GM12864 (cell line): Measurements from ENCODE around the gene ZBTB17.

Experiments used
- DNase-seq: peaks from one replicate; pipeline ENCODE4 v3.0.0-alpha.2; 2011; ENCODE audit warnings: low read depth
- H3K4me3 ChIP-seq: 2 replicates; pipeline ENCODE4 v1.5.1; 2011; ENCODE audit warnings: mild to moderate bottlenecking, low read depth, low read length, control low read depth
- TF ChIP-seq, protein P1 (sequence below): IDR thresholded peaks from 2 replicates; pipeline ENCODE4 v1.5.1; 2011; ENCODE audit warnings: low read depth, mild to moderate bottlenecking, moderate library complexity, low read length, control low read depth, inconsistent platforms; ENCODE audit errors: missing control alignments

The ZBTB17 gene

GRCh38 chr1:15938628-15939161 lies 37.2 kb downstream of the ZBTB17 start:
- no peak overlapping the region for H3K4me3 ChIP-seq
- TF ChIP-seq, protein P1, sequence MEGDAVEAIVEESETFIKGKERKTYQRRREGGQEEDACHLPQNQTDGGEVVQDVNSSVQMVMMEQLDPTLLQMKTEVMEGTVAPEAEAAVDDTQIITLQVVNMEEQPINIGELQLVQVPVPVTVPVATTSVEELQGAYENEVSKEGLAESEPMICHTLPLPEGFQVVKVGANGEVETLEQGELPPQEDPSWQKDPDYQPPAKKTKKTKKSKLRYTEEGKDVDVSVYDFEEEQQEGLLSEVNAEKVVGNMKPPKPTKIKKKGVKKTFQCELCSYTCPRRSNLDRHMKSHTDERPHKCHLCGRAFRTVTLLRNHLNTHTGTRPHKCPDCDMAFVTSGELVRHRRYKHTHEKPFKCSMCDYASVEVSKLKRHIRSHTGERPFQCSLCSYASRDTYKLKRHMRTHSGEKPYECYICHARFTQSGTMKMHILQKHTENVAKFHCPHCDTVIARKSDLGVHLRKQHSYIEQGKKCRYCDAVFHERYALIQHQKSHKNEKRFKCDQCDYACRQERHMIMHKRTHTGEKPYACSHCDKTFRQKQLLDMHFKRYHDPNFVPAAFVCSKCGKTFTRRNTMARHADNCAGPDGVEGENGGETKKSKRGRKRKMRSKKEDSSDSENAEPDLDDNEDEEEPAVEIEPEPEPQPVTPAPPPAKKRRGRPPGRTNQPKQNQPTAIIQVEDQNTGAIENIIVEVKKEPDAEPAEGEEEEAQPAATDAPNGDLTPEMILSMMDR = no peak
- no peak for DNase-seq

DNA sequence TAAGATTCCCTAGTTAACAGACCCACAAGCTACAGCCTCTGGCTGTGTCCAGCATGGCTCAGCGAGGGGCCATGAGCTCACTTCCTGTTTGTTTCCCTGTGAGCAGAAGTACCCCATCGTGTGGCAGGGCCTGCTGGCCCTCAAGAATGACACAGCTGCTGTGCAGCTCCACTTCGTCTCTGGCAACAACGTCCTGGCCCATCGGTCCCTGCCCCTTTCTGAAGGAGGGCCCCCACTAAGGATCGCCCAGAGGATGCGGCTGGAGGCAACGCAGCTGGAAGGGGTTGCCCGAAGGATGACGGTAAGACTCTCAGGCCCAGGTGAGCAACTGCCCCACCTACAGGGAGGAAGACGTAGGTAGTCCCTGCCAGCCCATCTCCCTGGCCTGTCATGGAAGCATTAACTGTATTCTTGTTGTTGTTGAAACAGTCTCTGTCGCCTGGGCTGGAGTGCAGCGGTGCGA lies 38.2 kb downstream of the ZBTB17 start:
- TF ChIP-seq, protein P1 = peak; percentile 24
- no peak for DNase-seq
- no peak overlapping the region for H3K4me3 ChIP-seq

DNA sequence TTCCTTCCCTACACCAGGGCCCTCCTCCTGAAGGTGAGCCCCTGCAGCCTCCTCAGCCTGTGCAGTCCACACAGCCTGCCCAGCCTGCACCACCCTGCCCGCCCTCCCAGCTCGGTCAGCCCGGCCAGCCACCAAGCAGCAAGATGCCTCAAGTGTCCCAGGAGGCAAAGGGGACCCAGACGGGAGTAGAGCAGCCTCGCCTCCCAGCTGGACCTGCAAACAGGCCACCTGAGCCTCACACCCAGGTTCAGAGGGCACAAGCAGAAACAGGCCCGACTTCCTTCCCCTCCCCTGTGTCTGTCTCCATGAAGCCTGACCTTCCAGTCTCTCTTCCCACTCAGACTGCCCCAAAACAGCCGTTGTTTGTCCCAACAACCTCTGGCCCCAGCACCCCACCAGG lies 38.8 kb downstream of the ZBTB17 start:
- TF ChIP-seq, protein P1 = no peak
- H3K4me3 ChIP-seq = no peak overlapping the region
- DNase-seq = no peak

- no peak overlapping the region for H3K4me3 ChIP-seq
- TF ChIP-seq, protein P1 = no peak
- no peak for DNase-seq
Observed at GRCh38 chr1:15936025-15936424, 39.9 kb downstream of the ZBTB17 start.

DNA sequence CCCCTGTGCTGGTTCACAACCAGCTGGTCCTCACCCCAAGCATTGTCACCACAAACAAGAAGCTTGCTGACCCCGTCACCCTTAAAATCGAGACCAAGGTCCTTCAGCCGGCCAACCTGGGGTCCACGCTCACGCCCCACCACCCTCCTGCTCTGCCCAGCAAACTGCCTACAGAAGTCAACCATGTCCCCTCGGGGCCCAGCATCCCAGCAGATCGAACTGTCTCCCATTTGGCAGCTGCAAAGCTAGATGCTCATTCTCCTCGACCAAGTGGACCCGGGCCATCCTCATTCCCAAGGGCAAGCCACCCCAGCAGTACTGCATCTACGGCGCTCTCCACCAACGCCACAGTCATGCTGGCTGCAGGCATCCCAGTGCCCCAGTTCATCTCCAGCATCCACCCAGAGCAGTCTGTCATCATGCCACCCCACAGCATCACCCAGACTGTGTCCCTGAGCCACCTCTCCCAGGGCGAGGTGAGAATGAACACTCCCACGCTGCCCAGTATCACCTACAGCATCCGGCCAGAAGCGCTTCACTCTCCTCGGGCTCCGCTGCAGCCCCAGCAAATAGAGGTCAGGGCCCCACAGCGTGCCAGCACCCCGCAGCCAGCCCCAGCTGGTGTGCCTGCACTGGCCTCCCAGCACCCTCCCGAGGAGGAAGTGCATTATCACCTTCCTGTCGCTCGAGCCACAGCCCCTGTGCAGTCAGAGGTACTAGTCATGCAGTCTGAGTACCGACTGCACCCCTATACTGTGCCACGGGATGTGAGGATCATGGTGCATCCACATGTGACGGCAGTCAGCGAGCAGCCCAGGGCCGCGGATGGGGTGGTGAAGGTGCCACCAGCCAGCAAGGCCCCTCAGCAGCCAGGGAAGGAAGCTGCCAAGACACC lies 40.6 kb downstream of the ZBTB17 start:
- TF ChIP-seq, protein P1 = no peak
- no peak for DNase-seq
- no peak overlapping the region for H3K4me3 ChIP-seq

- H3K4me3 ChIP-seq = no peak overlapping the region
- DNase-seq = no peak
- TF ChIP-seq, protein P1 = no peak
Observed at GRCh38 chr1:15934211-15935055, 41.5 kb downstream of the ZBTB17 start.
